ENCODE data around the gene DCUN1D1. TPM values are rescaled to one million over a fixed set of nuclear protein-coding genes. Genes with fewer than 3 reads are reported as not detected.

DCUN1D1 gene
- total RNA-seq, 4 donors from 2014 or later, result 20.5 to 31.4 (median 27.4) TPM

DNA sequence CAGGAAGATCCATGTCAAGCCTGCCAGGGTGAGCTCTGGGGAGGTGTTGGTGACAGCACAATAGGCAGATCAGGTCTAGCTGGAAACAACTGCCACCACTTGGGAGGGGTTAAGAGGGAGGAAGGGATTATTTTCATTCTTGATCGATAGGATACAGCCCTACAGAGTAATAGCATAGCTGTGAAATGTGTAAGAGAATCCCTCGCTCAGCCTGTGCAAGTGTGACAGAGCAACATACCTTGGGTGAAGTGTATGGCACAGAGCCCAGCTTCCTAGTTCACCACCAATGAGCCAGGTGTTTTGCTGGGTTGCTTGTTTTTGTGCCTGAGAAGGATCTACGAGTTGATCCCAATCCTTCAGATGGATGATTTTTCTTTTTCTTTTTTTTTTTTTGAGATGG is 9.2 kb upstream of the DCUN1D1 start:
- DNase-seq, result no peak
- Histone ChIP-seq H3K27me3 (no peaks in the 10 kb centered on the region), H3K4me1 (no peaks in the 10 kb centered on the region), H3K36me3 (no peaks in the 10 kb centered on the region), H3K27ac (no peak overlapping the region), H3K9me3 (peaks cover 0 to 5% of the 10 kb centered on the region in 2 donors), H3K4me3 (no peak overlapping the region)
- intact Hi-C loops (cut with DNase I; ENCODE audit: low total_unique reads) (no loop called here), in situ Hi-C loops (cut with MboI; ENCODE audit: low pct_ligation_motif_present in 1 of 4, low pct_unique_long_range_greater_than_20kb in 1 of 4, low sequenced_read_pairs in 3 of 4) (no loop called here)
- TF ChIP-seq POLR2A (IDR thresholded peaks at IDR 0.05) (no peak), POLR2AphosphoS5 (IDR thresholded peaks at IDR 0.05) (no peak), EP300 (IDR thresholded peaks at IDR 0.05; ENCODE audit: low read depth) (no peak)
- TF ChIP-seq, protein P1, sequence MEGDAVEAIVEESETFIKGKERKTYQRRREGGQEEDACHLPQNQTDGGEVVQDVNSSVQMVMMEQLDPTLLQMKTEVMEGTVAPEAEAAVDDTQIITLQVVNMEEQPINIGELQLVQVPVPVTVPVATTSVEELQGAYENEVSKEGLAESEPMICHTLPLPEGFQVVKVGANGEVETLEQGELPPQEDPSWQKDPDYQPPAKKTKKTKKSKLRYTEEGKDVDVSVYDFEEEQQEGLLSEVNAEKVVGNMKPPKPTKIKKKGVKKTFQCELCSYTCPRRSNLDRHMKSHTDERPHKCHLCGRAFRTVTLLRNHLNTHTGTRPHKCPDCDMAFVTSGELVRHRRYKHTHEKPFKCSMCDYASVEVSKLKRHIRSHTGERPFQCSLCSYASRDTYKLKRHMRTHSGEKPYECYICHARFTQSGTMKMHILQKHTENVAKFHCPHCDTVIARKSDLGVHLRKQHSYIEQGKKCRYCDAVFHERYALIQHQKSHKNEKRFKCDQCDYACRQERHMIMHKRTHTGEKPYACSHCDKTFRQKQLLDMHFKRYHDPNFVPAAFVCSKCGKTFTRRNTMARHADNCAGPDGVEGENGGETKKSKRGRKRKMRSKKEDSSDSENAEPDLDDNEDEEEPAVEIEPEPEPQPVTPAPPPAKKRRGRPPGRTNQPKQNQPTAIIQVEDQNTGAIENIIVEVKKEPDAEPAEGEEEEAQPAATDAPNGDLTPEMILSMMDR (IDR thresholded peaks at IDR 0.05), result no peak
- 59 to 82% methylated on average over 2 to 3 of the region's 3 CpGs for WGBS, 2 donors (ENCODE audit: low coverage in 1 of 2)

DNA sequence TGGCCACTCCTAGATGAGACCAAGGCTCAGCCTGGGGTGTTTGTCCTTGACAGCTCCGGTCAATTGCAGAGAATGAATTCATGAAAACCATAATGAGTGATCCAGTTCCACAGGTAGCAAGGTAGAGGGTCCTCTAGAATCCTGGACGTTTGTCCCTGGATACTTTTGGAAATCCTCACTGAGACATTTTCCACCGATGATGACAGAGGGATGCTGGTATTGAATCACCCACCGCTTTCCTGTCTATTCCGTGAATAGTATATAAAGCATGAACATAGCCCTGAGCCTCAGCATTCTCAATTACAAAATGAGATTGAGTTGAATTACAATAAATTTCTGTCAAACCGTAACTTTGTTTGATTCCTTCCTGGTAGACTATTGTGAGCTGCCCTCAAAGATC is 5.7 kb upstream of the DCUN1D1 start:
- Histone ChIP-seq H3K4me3 (no peak overlapping the region), H3K27me3 (no peaks in the 10 kb centered on the region), H3K27ac (no peak overlapping the region), H3K9me3 (no peaks in the 10 kb centered on the region), H3K36me3 (no peaks in the 10 kb centered on the region), H3K4me1 (peaks cover 0 to 2% (median under 1%) of the 10 kb centered on the region in 4 donors)
- DNase-seq, result no peak
- in situ Hi-C loops (cut with MboI; ENCODE audit: low pct_ligation_motif_present in 1 of 4, low pct_unique_long_range_greater_than_20kb in 1 of 4, low sequenced_read_pairs in 3 of 4), result no loop called here
- 83 to 100% methylated on average over 1 to 6 of the region's 6 CpGs for whole genome bisulfite sequencing, 2 donors (ENCODE audit: low coverage in 1 of 2)
- no peak for TF ChIP-seq EP300 (IDR thresholded peaks at IDR 0.05; ENCODE audit: low read depth)
- TF ChIP-seq, protein P1 (IDR thresholded peaks at IDR 0.05), result no peak
- no peak for TF ChIP-seq POLR2A (IDR thresholded peaks at IDR 0.05)
- TF ChIP-seq POLR2AphosphoS5 (IDR thresholded peaks at IDR 0.05), result no peak
- intact Hi-C loops (cut with DNase I; ENCODE audit: low total_unique reads), result no loop called here

DNA sequence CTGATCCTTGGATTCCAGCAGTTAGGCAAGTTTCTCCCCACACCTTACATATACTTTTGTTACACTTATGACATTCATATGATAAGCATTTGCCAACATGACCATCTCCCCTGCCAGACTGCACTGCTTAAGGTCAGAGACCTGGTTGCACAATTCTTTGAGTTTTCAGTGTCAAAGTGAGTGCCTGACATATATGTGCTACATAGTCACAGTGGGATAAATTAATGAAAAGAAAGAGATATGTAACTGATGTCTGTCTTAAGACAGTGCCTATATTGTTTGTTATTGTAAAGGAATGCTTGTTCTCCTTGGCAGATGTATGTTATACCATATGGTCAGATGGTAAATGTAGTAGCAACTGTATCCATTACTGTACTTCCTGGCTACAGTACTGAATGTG is 3.5 kb upstream of the DCUN1D1 start:
- peaks cover 4 to 10% (median 8%) of the 10 kb centered on the region in 4 donors for H3K4me1 ChIP-seq
- TF ChIP-seq POLR2A (IDR thresholded peaks at IDR 0.05) (no peak), POLR2AphosphoS5 (IDR thresholded peaks at IDR 0.05) (no peak), EP300 (IDR thresholded peaks at IDR 0.05; ENCODE audit: low read depth) (no peak)
- TF ChIP-seq, protein P1 (IDR thresholded peaks at IDR 0.05), result no peak
- intact Hi-C loops (cut with DNase I; ENCODE audit: low total_unique reads), result no loop called here
- no peaks in the 10 kb centered on the region for H3K27me3 ChIP-seq
- DNase-seq, result no peak
- no peak overlapping the region for H3K4me3 ChIP-seq
- no peaks in the 10 kb centered on the region for H3K9me3 ChIP-seq
- H3K27ac ChIP-seq, result no peak overlapping the region
- no peaks in the 10 kb centered on the region for H3K36me3 ChIP-seq
- in situ Hi-C loops (cut with MboI; ENCODE audit: low pct_ligation_motif_present in 1 of 4, low pct_unique_long_range_greater_than_20kb in 1 of 4, low sequenced_read_pairs in 3 of 4), result no loop called here

DNA sequence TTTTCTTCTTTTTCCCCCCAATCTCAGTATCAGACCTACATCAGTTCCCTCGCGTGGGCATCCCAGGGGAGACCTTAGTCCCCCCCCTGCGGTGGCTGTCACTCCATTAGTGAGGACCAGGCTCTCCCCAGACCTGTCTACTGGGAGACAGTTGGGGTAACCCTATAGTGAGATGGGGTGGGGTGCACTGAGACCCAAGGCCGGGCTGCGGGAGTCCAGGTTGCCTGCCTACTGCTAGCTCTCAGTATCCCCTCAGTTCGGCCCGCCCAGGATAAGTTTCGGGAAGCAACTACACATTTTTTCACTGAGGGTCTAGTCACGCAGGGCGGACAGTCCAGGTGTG is 671 bp upstream of the DCUN1D1 start:
- in situ Hi-C loops (cut with MboI; ENCODE audit: low pct_ligation_motif_present in 1 of 4, low pct_unique_long_range_greater_than_20kb in 1 of 4, low sequenced_read_pairs in 3 of 4) (no loop called here), intact Hi-C loops (cut with DNase I; ENCODE audit: low total_unique reads) (no loop called here)
- WGBS, 2 donors (ENCODE audit: low coverage in 1 of 2), result 70% methylated on average over 10 of the region's 10 CpGs; no CpG with 5 or more reads in 1 of the 2 donors
- H3K9me3 ChIP-seq, result no peaks in the 10 kb centered on the region
- H3K27ac ChIP-seq, result peak overlapping the region; percentile 92 to 96 (median 94)
- H3K36me3 ChIP-seq, result no peaks in the 10 kb centered on the region
- H3K4me3 ChIP-seq, result peak overlapping the region; percentile 81 to 100 (median 98)
- no peak for TF ChIP-seq EP300 (IDR thresholded peaks at IDR 0.05; ENCODE audit: low read depth)
- TF ChIP-seq, protein P1 (IDR thresholded peaks at IDR 0.05), result no peak
- no peak for TF ChIP-seq POLR2A (IDR thresholded peaks at IDR 0.05)
- no peak for TF ChIP-seq POLR2AphosphoS5 (IDR thresholded peaks at IDR 0.05)
- no peaks in the 10 kb centered on the region for H3K27me3 ChIP-seq
- DNase-seq, result no peak
- H3K4me1 ChIP-seq, result peaks cover 10 to 25% (median 15%) of the 10 kb centered on the region in 4 donors
